T-helper 2 cell treated with Interferon-gamma antibody and Interleukin-4, amounts not matched to agents 5 μg/mL and 100 μg/mL, for 36 hours (primary cell): ENCODE measurements around the gene CLDND2.

Experiments used
- DNase-seq: peaks from one replicate; pipeline ENCODE4 v3.0.0; 2021; ENCODE audit warnings: low spot score
- H3K27ac Mint-ChIP-seq: one replicate; pipeline ENCODE4 v1.8.0; 2021; ENCODE audit warnings: mild to moderate bottlenecking, mixed read lengths
- H3K27me3 Mint-ChIP-seq: one replicate; pipeline ENCODE4 v1.8.0; 2021; ENCODE audit warnings: low read depth, mixed read lengths
- H3K36me3 Mint-ChIP-seq: one replicate; pipeline ENCODE4 v1.8.0; 2021; ENCODE audit warnings: low read depth, mixed read lengths
- H3K4me1 Mint-ChIP-seq: one replicate; pipeline ENCODE4 v1.8.0; 2021; ENCODE audit warnings: low read depth, mixed read lengths
- H3K4me3 Mint-ChIP-seq: one replicate; pipeline ENCODE4 v1.8.0; 2022; ENCODE audit warnings: mild to moderate bottlenecking, moderate library complexity, mixed read lengths
- H3K9me3 Mint-ChIP-seq: one replicate; pipeline ENCODE4 v1.8.0; 2021; ENCODE audit warnings: mixed read lengths

The CLDND2 gene

DNA sequence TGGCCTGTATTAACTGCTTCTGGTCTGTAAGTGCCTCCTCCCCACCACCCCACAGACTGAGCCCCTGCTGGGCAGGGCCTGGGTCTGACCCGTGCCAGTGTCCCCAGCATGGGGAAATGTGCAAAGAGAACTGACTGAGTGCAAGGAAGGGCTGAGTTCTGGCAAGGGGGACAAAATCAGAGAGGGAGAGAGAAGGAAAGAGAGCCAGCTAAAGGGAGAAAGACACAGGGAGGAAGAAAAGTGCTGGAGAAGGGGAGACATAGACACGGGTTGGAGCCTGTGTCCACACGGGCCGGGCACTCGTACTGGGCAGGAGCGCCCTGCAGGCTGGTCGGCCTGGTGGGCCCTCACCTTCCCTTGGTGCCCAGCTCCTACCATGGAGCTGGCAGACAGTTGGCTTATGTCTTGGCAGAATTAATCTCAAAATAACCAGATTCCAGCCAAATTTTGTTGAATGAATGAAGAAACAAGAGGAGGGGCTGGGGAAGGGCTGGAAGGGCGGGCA is 2.4 kb upstream of the CLDND2 start:
- Mint-ChIP-seq H3K27me3 (no peaks in the 10 kb centered on the region), H3K36me3 (peaks cover 14% of the 10 kb centered on the region), H3K9me3 (no peaks in the 10 kb centered on the region), H3K27ac (peak overlapping the region; percentile 100), H3K4me1 (peaks cover 74% of the 10 kb centered on the region), H3K4me3 (peak overlapping the region; percentile 79)
- no peak for DNase-seq

DNA sequence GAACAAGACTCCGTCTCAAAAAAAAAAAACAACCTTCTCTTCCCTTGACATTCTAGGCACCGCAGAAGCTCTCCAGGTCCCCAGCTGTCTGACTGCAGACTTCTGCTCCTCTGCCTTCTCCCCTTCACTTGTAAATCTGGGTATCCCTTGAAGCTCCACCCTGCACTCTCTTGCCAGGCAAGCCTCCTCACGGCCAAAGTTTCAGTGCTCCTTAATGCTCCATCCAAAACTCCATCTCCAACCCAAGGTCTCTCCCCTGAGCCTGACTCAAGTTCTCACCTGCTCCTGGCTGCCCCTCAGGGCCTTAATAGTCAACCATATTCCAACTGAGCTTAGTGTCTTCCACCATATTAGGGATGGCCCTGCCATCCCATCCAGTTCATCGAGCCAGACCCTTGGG is 1.4 kb upstream of the CLDND2 start:
- H3K4me1 Mint-ChIP-seq = peaks cover 71% of the 10 kb centered on the region
- H3K4me3 Mint-ChIP-seq = peak overlapping the region; percentile 79

DNA sequence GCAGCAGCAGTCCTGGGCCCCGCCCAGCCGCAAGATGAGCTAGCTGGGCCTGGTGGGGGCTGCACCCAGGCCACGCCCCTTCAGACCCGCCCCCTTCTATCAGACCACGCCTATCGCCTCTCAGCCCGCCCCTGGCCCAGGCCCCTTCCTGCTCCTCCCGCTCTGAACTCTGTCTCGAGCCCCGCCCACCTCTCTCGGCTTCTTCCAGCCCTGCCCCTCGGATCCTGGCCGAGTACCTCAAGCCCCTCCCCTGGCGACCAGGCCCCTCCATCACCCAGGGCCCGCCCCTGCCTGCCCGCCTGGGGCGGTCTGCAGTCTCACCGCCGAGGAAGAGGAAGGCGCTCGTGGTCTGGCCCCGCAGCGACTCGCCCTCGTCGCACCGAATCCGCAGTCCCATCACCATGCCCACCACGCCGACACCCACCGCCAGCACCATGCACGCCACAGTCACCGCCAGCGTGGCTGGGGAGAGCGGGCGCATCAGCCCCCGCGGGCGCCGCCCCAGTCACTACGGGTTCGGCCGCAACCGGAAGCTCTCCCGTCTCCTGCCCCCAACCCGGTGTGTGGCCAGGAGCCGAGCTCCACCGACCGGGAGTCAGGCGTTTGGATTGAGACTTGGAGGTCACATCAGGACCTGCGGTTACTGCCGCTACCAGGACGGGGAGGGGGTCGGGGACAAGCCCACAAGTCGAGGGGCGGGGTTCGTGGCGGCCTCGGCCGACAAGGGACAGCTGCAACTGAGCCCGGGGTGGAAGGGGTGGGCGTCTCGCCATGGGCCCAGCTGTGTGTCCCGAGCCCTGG is 1.0 kb downstream of the CLDND2 start:
- Mint-ChIP-seq H3K4me3 (peak overlapping the region; percentile 100), H3K27ac (peak overlapping the region; percentile 96), H3K4me1 (peaks cover 67% of the 10 kb centered on the region), H3K27me3 (no peaks in the 10 kb centered on the region), H3K36me3 (peaks cover 18% of the 10 kb centered on the region), H3K9me3 (no peaks in the 10 kb centered on the region)
- DNase-seq = peak; percentile 99

More for the DNA sequence above, 1.4 kb upstream of the CLDND2 start:
- H3K36me3 Mint-ChIP-seq = peaks cover 16% of the 10 kb centered on the region
- H3K9me3 Mint-ChIP-seq = no peaks in the 10 kb centered on the region
- H3K27me3 Mint-ChIP-seq = no peaks in the 10 kb centered on the region
- H3K27ac Mint-ChIP-seq = peak overlapping the region; percentile 100
- no peak for DNase-seq

DNA sequence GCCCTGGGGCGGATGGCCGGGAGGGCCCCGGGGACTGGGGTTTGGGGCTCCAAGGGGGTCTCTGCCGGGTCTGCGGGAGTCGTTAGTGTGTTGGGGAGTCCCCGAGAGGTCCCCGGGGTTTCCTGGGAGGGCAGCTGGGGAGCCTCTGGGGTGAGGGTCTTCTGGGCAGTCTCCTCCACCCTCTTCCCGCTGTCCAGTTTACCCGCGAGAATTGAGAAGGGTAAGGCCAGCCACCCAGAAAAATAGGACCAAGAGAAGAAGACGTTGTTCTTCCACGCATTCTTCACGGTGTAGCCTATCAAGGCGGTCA is 1.6 kb downstream of the CLDND2 start:
- Mint-ChIP-seq H3K36me3 (peaks cover 18% of the 10 kb centered on the region), H3K9me3 (no peaks in the 10 kb centered on the region), H3K4me3 (peak overlapping the region; percentile 100), H3K4me1 (peaks cover 67% of the 10 kb centered on the region), H3K27me3 (no peaks in the 10 kb centered on the region), H3K27ac (peak overlapping the region; percentile 96)
- DNase-seq = peak; percentile 30

DNA sequence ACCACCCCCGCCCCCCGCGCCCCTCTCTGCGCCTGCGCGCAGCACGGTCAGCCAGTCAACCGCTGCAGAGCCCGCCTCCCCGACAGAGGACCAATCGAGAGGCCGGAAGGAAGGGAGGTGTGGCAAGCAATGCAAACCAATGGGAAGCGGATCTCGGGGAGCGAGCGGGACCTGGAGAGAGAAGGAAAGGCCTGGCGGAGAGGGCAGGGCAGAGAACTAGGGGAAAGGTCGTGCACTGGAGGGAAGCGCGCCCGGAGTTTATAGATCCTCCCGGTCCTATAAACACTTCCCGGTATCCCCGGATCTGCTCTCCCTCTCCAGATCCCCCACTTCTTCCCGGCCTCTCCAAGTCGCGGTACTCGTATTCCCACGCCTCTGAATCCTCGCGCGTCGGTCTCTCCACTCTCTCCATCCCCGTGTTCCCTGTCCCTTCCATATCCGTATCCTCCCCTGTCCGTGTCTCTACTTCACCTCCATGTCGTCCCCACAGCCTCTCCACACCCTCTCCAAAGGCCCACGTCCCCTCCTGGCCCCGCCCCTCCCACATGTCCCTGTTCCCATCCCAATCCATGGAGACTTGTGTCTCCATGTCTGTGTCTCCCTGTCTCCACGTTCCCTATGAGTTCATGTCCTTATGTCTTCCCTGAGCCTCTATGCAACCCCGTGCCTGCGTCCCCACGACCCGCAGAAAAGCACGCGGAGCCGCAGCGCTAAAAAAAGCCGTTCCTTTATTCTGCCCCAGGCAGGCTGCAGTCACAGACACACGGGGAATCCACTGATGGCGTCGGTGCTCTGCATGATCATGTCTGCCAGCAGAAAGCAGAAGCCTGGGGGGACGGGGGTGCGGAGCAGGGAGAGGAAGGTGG is 2.2 kb downstream of the CLDND2 start:
- Mint-ChIP-seq H3K27ac (peak overlapping the region; percentile 96), H3K4me3 (peak overlapping the region; percentile 100), H3K36me3 (peaks cover 18% of the 10 kb centered on the region), H3K4me1 (peaks cover 65% of the 10 kb centered on the region), H3K9me3 (no peaks in the 10 kb centered on the region), H3K27me3 (no peaks in the 10 kb centered on the region)
- peak; percentile 95 for DNase-seq

DNA sequence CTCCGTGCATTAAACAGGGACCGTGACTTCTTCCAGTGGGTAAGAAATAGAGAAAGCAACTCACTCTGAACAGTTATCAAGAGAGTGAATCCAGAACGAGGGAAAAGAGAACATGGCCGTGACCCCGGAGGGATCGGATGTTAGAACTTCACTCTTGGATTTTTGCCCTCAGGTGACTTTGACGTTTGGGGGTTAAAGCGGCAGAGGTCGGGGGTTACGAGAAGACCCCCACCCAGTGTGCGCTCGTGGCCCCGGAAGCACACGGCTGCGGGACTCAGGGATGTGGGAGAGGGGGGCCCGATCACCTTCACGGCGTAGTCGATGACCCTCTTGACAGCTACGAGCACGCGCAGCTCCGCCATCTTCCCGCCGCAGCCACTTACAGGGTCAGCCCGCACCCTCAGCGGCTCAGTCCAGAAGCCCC is 2.8 kb downstream of the CLDND2 start, which contains the start of gene ETFB:
TSS of gene ETFB (minus strand) at position 424 of the 424 bp plus-strand sequence. CDS start at position 362, 62 bp downstream.
- Mint-ChIP-seq H3K27me3 (no peaks in the 10 kb centered on the region), H3K36me3 (peaks cover 20% of the 10 kb centered on the region), H3K4me1 (peaks cover 60% of the 10 kb centered on the region), H3K27ac (peak within 1 kb of the TSS; percentile 96), H3K9me3 (no peaks in the 10 kb centered on the region), H3K4me3 (peak within 1 kb of the TSS; percentile 100)
- DNase-seq = no peak

DNA sequence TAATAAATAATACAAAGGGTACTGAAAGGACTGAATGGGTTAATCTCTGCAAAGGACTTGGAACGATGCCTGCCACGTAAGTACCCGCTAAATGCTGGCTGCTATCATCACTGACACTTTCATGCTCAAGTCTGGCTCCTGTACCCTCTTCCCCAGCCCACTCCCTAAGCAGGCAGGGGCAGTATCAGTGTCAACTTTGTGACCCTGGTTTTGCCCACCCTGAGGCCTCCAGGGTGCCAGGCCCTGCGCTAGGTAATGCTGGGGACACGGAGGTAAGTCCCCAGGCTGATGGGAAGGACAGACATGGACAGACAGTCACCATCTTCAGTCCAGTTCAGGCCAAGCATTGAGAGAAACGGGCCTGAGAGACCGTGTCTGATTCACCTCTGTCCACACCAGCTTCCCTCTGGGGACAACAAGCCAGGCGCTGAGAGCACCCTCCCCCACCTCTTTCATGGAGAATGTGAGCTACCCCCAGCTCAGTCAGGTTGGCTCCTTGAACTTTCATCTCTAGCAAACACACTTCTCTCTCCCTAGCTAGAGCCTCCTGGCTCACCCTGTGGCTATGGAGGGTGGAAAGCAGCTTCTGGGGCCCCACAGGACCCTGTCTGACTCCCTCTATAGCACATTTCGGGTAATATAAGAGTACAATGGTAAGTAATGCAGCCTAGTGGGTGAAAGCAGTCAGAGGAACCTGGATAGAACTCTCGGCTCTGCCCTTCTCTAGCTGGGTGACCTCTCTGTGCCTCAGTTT is 3.4 kb downstream of the CLDND2 start:
- H3K4me1 Mint-ChIP-seq = peaks cover 57% of the 10 kb centered on the region
- DNase-seq = no peak
- H3K27ac Mint-ChIP-seq = peak overlapping the region; percentile 96
- peak overlapping the region; percentile 100 for H3K4me3 Mint-ChIP-seq
- H3K27me3 Mint-ChIP-seq = no peaks in the 10 kb centered on the region
- H3K9me3 Mint-ChIP-seq = no peaks in the 10 kb centered on the region
- peaks cover 17% of the 10 kb centered on the region for H3K36me3 Mint-ChIP-seq

DNA sequence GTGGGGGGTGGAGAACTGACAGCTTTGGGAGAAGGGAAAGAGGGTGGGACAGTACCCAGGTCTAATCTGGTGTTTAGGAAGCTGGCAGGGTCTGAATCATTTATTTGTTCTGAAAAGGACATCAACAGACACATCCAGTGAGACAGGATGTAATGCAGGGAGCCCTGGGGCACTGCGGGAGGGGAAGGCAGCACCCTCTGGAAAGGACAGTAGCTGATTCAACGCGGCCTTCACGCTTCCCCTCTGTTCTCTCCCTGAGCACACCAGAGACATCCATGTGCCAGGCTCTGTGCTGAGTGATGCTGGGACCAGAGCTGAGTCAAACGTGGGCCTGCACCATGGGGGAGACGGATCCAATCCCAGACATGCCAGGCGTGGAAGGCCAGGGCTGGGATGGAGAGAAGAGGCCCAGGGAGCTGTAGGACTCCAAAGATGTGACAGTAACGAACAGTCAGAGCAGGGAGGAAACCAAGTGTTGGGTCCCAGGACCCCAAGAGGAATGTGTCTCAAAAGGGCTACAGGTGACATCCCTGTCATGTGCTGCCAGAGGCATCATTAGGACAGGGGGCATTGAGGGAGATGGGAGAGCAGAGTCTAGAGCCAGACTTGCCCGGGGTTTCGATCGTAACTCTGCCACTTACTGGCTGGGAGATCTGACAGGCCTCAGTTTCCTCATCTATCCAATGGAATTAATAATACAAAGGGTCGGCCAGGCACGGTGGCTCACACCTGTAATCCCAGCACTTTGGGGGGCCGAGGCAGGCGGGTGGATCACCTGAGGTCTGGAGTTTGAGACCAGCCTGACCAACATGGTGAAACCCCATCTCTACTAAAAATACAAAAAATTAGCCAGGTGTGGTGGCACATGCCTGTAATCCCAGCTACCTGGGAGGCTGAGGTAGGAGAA is 4.3 kb downstream of the CLDND2 start:
- Mint-ChIP-seq H3K27me3 (no peaks in the 10 kb centered on the region), H3K36me3 (peaks cover 17% of the 10 kb centered on the region), H3K27ac (peak overlapping the region; percentile 77), H3K4me1 (peaks cover 57% of the 10 kb centered on the region), H3K4me3 (peak overlapping the region; percentile 73), H3K9me3 (no peaks in the 10 kb centered on the region)
- no peak for DNase-seq

DNA sequence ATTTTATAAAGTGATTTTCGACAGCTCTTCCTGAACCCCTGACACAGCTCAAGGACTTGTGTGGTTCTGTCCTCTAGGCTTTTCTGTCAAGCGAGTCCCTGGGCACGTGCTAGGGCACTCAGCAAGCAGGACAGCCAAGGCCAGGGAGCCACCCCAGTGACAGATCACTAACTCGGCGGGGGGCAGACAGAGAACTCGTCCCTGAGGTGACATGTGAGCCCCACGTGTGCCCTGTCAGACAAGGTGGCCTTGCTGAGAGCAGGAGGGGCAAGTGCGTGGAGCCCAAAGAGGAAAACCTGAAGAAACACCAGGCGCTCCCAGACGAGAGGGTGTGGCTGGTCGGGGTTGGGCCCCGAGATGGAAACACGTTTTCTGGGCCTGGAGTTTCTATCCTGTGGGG is 7.6 kb downstream of the CLDND2 start:
- no peaks in the 10 kb centered on the region for H3K9me3 Mint-ChIP-seq

DNA sequence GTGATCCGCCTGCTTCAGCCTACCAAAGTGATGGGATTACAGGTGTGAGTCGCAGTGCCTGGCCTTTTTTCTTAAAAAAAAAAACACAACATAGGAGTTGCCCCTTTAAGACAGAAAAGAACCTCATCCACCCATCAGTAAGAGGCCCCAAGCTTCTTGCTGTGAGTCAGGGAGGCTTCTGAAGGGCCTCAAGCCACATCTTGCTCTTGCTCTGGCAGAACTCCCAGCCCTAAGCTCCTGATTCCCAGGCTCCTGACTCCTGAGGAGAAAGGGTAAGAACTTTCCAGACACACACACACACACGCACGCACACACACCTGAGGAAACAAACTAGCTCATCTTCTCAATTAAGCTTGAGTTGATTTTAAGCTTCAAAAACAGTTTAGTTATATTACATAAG is 9.5 kb downstream of the CLDND2 start:
- Mint-ChIP-seq H3K27ac (peak overlapping the region; percentile 63), H3K36me3 (peaks cover 23% of the 10 kb centered on the region), H3K9me3 (no peaks in the 10 kb centered on the region), H3K4me1 (peaks cover 61% of the 10 kb centered on the region), H3K27me3 (no peaks in the 10 kb centered on the region), H3K4me3 (no peak overlapping the region)
- no peak for DNase-seq

More for the DNA sequence above, 7.6 kb downstream of the CLDND2 start:
- H3K36me3 Mint-ChIP-seq = peaks cover 23% of the 10 kb centered on the region
- H3K4me1 Mint-ChIP-seq = peaks cover 57% of the 10 kb centered on the region
- no peaks in the 10 kb centered on the region for H3K27me3 Mint-ChIP-seq
- no peak overlapping the region for H3K27ac Mint-ChIP-seq
- DNase-seq = no peak
- no peak overlapping the region for H3K4me3 Mint-ChIP-seq

DNA sequence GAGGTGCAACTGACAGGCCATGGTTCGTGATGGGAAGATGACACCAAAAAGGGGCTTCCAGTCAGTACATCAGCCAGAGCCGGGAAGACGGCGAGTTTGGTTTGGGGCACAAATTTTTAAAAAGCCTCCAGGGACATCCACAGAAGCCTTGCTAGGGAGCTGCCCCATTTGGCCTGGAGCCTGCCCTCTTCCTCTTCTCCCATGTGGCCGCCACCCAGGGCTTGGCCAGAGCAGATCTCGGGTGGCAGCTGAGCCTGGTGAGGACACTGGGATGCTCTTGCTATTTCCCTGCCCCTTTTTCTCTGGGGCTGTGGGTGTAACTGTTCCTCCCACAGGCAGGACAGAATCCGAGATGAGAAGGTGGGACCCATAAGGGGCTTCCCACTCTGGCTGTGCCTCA is 10.9 kb downstream of the CLDND2 start:
- no peak for DNase-seq
- Mint-ChIP-seq H3K27me3 (no peaks in the 10 kb centered on the region), H3K27ac (peak overlapping the region; percentile 64), H3K9me3 (no peaks in the 10 kb centered on the region), H3K36me3 (peaks cover 25% of the 10 kb centered on the region), H3K4me1 (peaks cover 53% of the 10 kb centered on the region), H3K4me3 (no peak overlapping the region)

DNA sequence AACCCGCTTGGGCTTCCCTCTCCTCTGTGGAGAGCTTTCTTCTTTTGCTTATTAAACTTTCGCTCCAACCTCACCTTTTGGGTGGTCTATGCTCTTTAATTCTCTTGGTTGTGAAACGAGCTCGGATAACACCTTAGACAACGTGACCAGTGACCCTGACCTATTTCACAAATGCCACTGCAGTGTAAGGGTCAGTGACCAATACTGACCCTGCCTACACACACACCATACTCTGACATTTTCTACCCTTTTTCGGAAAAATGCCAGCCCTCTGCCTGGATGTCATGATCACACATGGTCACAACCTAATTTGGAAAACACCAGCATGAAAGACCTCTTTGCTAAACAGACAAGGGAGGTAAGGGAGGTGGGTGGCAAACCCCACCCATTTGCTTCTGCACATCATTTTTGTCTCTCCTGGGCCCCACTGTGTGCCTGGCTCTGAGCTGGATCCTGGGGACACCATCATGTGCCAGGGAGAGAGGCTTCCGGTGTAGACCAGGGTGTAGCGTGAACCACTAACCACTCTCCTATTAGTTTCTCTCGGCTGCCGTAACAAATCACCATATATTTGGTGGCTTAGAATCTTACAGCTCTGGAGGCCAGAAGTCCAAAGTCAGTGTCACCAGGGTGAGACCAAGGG is 12.5 kb downstream of the CLDND2 start:
- Mint-ChIP-seq H3K4me1 (peaks cover 46% of the 10 kb centered on the region), H3K27ac (peak overlapping the region; percentile 75), H3K27me3 (no peaks in the 10 kb centered on the region), H3K36me3 (peaks cover 35% of the 10 kb centered on the region), H3K4me3 (no peak overlapping the region), H3K9me3 (no peaks in the 10 kb centered on the region)
- no peak for DNase-seq
